HFF-Myc (cell line): ENCODE data around the gene UVRAG.

Experiments
- DNase-seq: peaks from one replicate; pipeline ENCODE4 v3.0.0-alpha.2; 2011; ENCODE audit warnings: low read depth; ENCODE audit errors: extremely low read depth
- H3K4me3 ChIP-seq: replicated peaks from 2 replicates; pipeline ENCODE4 v1.5.1; 2011; ENCODE audit warnings: low read depth, mild to moderate bottlenecking, control low read depth, low read length
- CTCF ChIP-seq: IDR thresholded peaks from 2 replicates; pipeline ENCODE4 v1.5.1; 2012; ENCODE audit warnings: mild to moderate bottlenecking, low read depth, low read length, control low read depth; ENCODE audit errors: missing control alignments

Gene UVRAG

GRCh38 chr11:76107971-76108370 lies 293.0 kb downstream of the UVRAG start:
- TF ChIP-seq CTCF, result no peak
- DNase-seq, result peak; percentile 69
- H3K4me3 ChIP-seq, result no peak overlapping the region

GRCh38 chr11:76114238-76114637 lies 299.2 kb downstream of the UVRAG start:
- no peak for DNase-seq
- no peak for TF ChIP-seq CTCF

GRCh38 chr11:76115555-76115954 lies 300.5 kb downstream of the UVRAG start:
- H3K4me3 ChIP-seq, result no peak overlapping the region
- no peak for DNase-seq
- no peak for TF ChIP-seq CTCF

More at GRCh38 chr11:76114238-76114637, 299.2 kb downstream of the UVRAG start:
- H3K4me3 ChIP-seq, result no peak overlapping the region

GRCh38 chr11:76119032-76119431 lies 304.0 kb downstream of the UVRAG start:
- DNase-seq, result no peak
- H3K4me3 ChIP-seq, result no peak overlapping the region
- TF ChIP-seq CTCF, result no peak

GRCh38 chr11:76119779-76120178 lies 304.8 kb downstream of the UVRAG start:
- no peak overlapping the region for H3K4me3 ChIP-seq
- TF ChIP-seq CTCF, result no peak
- DNase-seq, result no peak

GRCh38 chr11:76120513-76121101 lies 305.6 kb downstream of the UVRAG start:
- DNase-seq, result no peak
- no peak overlapping the region for H3K4me3 ChIP-seq
- no peak for TF ChIP-seq CTCF

GRCh38 chr11:76123248-76123647 lies 308.2 kb downstream of the UVRAG start:
- DNase-seq, result no peak
- TF ChIP-seq CTCF, result no peak
- H3K4me3 ChIP-seq, result no peak overlapping the region
